Cardiac fibroblast (primary cell): ENCODE data around the gene INO80E.

Source experiments
- DNase-seq, 2 donors: peaks; one replicate each; pipeline versions ENCODE4 v3.0.0 to v3.0.0-alpha.2; 2010; ENCODE audit warnings: low read depth in 2 of 2
- H3K4me3 ChIP-seq, 2 donors: replicated peaks in 1 of 2; 1 replicate in 1 of 2; 2 replicates in 1 of 2; pipeline ENCODE4 v1.5.1; 2011; ENCODE audit warnings: low read depth in 2 of 2, low read length in 2 of 2, mild to moderate bottlenecking in 2 of 2, moderate library complexity in 1 of 2
- TF ChIP-seq, protein P1 (sequence below): IDR thresholded peaks from one replicate; pipeline ENCODE4 v1.5.1; 2011; ENCODE audit warnings: low read depth, mild to moderate bottlenecking, low read length, inconsistent platforms

Gene INO80E

DNA sequence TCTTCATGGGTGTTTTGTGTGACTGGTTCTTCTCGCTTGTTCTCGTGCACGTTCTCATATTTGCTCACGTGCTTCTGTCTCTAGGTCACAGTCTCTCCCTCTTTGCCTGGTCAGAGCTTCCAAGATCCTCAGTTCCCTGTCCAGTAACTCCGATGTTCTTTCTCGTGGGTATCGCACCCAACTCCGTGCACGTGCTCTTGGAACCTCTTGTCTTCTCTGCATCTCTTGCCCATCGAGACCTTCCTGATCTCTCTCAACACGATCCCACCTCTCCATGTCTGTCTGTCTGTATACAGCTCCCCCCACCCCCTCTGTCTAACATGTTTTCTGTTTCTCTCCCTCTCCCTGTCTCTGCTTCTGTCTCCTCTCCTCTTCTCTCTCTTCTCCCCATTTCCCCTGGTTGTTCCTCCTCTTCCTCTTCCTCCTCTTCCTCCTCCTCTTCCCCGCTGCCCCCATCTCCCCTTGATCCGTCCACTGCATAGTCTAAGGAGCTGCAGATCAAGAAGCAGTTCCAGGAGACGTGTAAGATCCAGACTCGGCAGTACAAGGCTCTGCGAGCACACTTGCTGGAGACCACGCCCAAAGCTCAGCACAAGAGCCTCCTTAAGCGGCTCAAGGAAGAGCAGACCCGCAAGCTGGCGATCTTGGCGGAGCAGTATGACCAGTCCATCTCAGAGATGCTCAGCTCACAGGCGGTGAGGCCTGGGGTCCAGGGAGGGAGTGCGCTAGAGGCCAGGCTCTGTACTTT is 6.8 kb upstream of the INO80E start:
- DNase-seq: no peak
- TF ChIP-seq, protein P1, sequence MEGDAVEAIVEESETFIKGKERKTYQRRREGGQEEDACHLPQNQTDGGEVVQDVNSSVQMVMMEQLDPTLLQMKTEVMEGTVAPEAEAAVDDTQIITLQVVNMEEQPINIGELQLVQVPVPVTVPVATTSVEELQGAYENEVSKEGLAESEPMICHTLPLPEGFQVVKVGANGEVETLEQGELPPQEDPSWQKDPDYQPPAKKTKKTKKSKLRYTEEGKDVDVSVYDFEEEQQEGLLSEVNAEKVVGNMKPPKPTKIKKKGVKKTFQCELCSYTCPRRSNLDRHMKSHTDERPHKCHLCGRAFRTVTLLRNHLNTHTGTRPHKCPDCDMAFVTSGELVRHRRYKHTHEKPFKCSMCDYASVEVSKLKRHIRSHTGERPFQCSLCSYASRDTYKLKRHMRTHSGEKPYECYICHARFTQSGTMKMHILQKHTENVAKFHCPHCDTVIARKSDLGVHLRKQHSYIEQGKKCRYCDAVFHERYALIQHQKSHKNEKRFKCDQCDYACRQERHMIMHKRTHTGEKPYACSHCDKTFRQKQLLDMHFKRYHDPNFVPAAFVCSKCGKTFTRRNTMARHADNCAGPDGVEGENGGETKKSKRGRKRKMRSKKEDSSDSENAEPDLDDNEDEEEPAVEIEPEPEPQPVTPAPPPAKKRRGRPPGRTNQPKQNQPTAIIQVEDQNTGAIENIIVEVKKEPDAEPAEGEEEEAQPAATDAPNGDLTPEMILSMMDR: no peak
- H3K4me3 ChIP-seq: no peak overlapping the region

DNA sequence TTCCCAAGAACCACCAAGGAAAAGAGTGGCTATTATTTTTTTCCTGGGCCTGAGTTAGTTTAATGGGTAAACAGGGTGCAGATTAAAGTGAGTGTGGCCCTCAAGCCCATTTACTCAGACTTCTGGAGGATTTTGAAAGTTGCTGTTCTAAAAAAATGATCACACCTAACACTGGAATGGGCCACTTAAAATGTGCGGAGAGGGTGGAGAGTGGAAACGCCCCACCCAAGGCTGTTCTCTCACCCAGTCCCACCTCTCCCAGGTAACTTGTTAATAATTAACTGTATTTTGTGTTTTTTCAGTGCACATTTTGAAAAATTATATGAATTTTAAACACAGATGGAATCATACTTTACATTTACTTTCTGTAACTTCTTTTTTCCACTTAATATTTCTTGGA is 6.0 kb upstream of the INO80E start:
- TF ChIP-seq, protein P1: no peak
- DNase-seq: no peak
- no peak overlapping the region for H3K4me3 ChIP-seq

DNA sequence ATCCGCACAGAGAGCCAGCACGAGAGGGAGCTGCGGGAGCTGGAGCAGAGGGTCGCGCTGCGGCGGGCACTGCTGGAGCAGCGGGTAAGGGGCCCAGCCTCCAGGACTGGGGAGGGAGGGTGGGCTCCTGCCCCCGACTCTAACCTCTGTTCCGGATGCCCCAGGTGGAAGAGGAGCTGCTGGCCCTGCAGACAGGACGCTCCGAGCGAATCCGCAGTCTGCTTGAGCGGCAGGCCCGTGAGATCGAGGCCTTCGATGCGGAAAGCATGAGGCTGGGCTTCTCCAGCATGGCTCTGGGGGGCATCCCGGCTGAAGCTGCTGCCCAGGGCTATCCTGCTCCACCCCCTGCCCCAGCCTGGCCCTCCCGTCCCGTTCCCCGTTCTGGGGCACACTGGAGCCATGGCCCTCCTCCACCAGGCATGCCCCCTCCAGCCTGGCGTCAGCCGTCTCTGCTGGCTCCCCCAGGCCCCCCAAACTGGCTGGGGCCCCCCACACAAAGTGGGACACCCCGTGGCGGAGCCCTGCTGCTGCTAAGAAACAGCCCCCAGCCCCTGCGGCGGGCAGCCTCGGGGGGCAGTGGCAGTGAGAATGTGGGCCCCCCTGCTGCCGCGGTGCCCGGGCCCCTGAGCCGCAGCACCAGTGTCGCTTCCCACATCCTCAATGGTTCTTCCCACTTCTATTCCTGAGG is 5.0 kb upstream of the INO80E start:
- no peak for DNase-seq
- H3K4me3 ChIP-seq: no peak overlapping the region
- TF ChIP-seq, protein P1: no peak

DNA sequence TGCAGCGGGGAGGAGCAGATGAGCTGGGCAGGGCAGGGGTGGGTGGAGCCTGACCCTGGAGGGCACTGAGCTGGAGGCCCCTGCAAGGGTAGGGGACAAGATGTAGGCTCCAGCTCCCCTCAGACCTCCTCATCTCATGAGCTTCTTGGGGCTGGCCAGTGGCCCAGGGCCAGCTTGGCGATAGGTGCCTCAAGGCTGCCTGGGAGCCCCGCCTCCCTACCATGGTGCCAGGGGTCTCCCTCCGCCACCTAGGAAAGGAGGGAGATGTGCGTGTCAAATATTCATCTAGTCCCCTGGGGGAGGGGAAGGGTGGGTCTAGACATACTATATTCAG is 4.5 kb upstream of the INO80E start:
- DNase-seq: no peak
- H3K4me3 ChIP-seq: no peak overlapping the region
- TF ChIP-seq, protein P1: no peak

DNA sequence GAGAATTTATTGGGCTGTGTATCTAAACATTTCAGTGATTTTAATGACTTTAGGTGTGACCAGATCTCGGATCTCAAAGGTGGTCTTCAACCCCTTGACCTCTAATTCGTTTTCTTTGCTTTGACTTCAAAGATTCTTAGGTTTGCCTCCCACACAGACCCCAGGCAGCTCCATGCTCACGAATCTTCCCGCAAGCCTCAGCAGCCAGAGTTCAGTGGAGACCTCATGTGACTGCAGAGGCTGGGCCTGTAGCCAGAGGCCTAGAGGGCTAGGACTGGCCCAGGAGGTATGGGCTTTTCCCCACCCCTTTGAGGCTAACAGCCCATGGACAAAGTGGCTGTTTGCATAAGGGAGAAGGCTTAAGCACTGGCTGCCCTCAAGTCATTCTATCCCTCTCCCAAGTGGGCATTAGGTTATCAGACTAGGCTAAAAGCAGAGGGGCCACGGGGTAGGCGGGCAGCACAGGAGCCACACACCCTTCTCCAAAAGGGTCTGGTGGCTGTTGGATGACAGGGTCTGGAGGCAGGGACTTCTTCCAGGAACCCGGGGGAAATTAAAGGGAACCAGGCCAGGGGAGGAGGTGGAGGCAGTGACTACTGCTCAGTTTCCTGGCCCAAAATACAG is 3.6 kb upstream of the INO80E start:
- H3K4me3 ChIP-seq: no peak overlapping the region
- TF ChIP-seq, protein P1: no peak
- peak in 1 of 2 donors; percentile 64 for DNase-seq

DNA sequence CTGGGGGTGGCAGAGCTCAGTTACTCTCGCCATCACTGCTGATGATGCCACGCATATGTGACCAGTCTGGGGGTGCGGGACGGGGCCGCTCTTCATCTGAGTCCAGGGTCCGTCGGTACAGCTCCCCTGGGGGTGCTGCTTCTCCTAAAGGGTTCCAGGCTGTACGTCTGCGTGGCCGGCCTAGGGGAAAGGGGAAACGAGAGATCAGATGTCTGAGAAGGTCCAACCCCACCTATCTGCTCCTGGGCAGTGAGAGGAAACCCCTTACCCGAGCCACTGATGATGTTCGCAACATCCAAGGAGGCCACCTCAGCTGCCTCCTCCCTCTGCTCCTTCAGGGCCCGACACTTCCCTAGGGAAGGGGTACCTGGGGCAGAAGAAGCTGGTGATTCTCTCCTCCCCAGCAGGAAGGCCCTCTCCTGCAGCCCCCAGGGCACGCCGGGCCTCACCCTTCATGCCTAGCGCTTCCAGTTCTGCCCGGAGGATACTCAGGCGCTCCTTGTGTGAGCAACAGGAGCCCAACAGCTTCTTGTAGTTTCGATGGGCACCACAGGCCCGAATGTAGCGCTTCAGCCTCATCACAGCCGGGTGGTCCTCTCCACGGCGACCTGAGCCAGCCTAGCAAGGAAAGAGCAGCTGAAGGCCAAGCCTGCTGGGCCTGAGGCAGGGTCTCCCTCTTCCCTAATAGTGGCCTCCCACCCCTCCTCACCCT is 2.7 kb upstream of the INO80E start:
- no peak for DNase-seq
- H3K4me3 ChIP-seq: no peak overlapping the region
- TF ChIP-seq, protein P1: no peak
